Body of pancreas (tissue), 4 donors: ENCODE measurements around the gene HMSD.

Experiments
- CTCF ChIP-seq, 7 experiments: fragments of 450-650 bp in 4 of 7; fragments of 200-600 bp in 3 of 7; sonication (generic) in 3 of 7; IDR thresholded peaks; one replicate each; pipeline ENCODE4 v1.5.1; 2016 to 2019; ENCODE audit warnings: antibody characterized with exemption in 7 of 7
- POLR2A ChIP-seq, 3 donors: fragments of 450-650 bp; IDR thresholded peaks; one replicate each; pipeline ENCODE4 v1.6.1; 2016; ENCODE audit warnings: antibody characterized with exemption in 3 of 3, mild to moderate bottlenecking in 2 of 3

DNA sequence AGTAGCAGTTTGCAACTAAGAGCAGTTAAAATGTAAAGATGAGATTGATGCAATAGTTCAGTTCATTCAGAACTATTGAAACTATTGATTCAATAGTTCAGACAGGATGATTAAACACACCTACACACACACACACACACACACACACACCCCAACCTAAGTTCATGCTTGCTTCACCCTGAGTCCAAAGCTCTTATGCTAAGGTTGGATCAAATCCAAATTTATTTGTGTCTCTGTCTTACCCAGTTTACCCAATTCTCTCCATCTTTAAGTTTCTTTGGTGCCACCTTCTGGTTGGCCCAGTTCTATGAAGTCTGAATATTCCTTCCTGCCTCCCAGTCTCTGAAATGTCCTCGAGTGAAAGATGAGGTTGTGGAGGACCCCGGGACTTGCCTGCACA is 25.9 kb downstream of the HMSD start:
- TF ChIP-seq POLR2A (IDR thresholded peaks at IDR 0.05) (no peak), CTCF (IDR thresholded peaks at IDR 0.05) (peak in 1 of 7 experiments; percentile 24)
